Muscle layer of duodenum (tissue), 2 donors: ENCODE data around the gene LST1.
"Not testable (repeated sequence)": the region's sequence is repeated elsewhere in the genome, so short reads cannot be mapped to it uniquely, and the experiment has no call there.

Experiments used
- H3K27ac ChIP-seq: one replicate; pipeline ENCODE4 v1.7.0; 2013; ENCODE audit warnings: mild to moderate bottlenecking, low read length
- H3K27me3 ChIP-seq: one replicate; pipeline ENCODE4 v1.7.0; 2013; ENCODE audit warnings: low read depth, mild to moderate bottlenecking, control low read depth, low read length
- H3K36me3 ChIP-seq, 2 donors: one replicate each; pipeline ENCODE4 v1.7.0; 2013; ENCODE audit warnings: low read length in 2 of 2, control low read depth in 1 of 2, mild to moderate bottlenecking in 1 of 2; ENCODE audit not compliant: insufficient read depth in 2 of 2, control insufficient read depth in 1 of 2
- H3K4me1 ChIP-seq, 2 donors: one replicate each; pipeline ENCODE4 v1.7.0; 2013; ENCODE audit warnings: low read length in 2 of 2, mild to moderate bottlenecking in 2 of 2, control low read depth in 1 of 2, moderate library complexity in 1 of 2; ENCODE audit not compliant: insufficient read depth in 2 of 2, control insufficient read depth in 1 of 2
- H3K4me3 ChIP-seq, 2 donors: one replicate each; pipeline ENCODE4 v1.7.0; 2013; ENCODE audit warnings: low read length in 2 of 2, low read depth in 1 of 2, mild to moderate bottlenecking in 1 of 2
- H3K9me3 ChIP-seq, 2 donors: one replicate each; pipeline ENCODE4 v1.7.0; 2013; ENCODE audit warnings: low read length in 2 of 2, control low read depth in 1 of 2, mild to moderate bottlenecking in 1 of 2; ENCODE audit not compliant: control insufficient read depth in 1 of 2
- donor health status: healthy.

The LST1 gene

DNA sequence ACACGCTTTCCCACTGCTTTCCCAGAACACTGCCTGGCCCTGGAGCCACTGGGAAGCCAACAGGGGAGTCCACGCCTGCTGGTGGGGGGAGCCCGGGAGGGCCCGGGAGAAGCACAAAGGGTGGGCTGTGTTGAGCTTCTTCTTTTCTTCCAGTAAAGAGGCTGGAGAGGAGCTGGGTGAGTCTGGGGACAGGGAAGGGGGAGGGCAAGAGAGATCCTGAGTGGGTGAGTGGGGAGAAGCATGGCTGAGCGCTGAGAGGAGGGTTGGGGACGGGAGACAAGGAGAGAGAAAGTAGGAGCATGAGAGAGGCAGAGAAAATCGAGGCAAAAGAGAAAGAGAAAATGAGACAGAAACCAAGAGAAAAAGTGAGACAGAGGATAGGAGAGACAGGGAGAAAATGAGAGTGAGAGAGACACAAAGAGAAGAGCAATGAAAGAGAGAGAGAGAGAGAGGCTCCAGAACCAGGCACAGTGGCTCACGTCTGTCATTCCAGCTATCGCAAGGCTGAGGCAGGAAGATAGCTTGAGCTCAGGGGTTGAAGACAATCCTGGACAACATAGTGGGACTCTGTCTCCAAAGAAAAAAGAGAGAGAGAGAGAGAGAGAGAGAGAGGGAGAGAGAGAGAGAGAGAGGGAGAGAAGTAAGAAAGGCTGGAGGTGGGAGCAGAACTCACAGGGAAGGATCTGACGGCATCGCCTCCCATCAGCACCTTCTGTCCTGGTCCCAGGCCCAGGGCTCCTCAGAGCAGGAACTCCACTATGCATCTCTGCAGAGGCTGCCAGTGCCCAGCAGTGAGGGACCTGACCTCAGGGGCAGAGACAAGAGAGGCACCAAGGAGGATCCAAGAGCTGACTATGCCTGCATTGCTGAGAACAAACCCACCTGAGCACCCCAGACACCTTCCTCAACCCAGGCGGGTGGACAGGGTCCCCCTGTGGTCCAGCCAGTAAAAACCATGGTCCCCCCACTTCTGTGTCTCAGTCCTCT is 2.0 kb downstream of the LST1 start:
- no peaks in the 10 kb centered on the region for H3K9me3 ChIP-seq
- no peaks in the 10 kb centered on the region for H3K27me3 ChIP-seq
- H3K36me3 ChIP-seq = no peaks in the 10 kb centered on the region
- peak overlapping the region; percentile 26 to 42 for H3K4me3 ChIP-seq
- H3K4me1 ChIP-seq = peaks cover 0 to 7% of the 10 kb centered on the region in 2 donors
- H3K27ac ChIP-seq = peak overlapping the region; percentile 8

- Histone ChIP-seq H3K27ac (no peak overlapping the region), H3K9me3 (no peaks in the 10 kb centered on the region), H3K27me3 (no peaks in the 10 kb centered on the region), H3K36me3 (no peaks in the 10 kb centered on the region), H3K4me3 (no peak overlapping the region), H3K4me1 (peaks cover 0 to 7% of the 10 kb centered on the region in 2 donors)
Observed at GRCh38 chr6:31588871-31589650, 3.0 kb downstream of the LST1 start.

- H3K4me3 ChIP-seq, H3K36me3 ChIP-seq, H3K4me1 ChIP-seq, H3K9me3 ChIP-seq, H3K27me3 ChIP-seq, H3K27ac ChIP-seq: not testable (repeated sequence)
Observed at GRCh38 chr6:31590691-31591090, 4.6 kb downstream of the LST1 start.

GRCh38 chr6:31592396-31592771 is 6.3 kb downstream of the LST1 start:
- Histone ChIP-seq H3K27ac (no peak overlapping the region), H3K4me3 (no peak overlapping the region), H3K4me1 (no peaks in the 10 kb centered on the region)

GRCh38 chr6:31597006-31597405 is 10.9 kb downstream of the LST1 start:
- Histone ChIP-seq H3K36me3 (no peaks in the 10 kb centered on the region), H3K27ac (no peak overlapping the region), H3K4me3 (no peak overlapping the region), H3K27me3 (no peaks in the 10 kb centered on the region), H3K9me3 (no peaks in the 10 kb centered on the region), H3K4me1 (no peaks in the 10 kb centered on the region)

More at GRCh38 chr6:31592396-31592771, 6.3 kb downstream of the LST1 start:
- H3K36me3 ChIP-seq = no peaks in the 10 kb centered on the region
- H3K9me3 ChIP-seq = no peaks in the 10 kb centered on the region
- no peaks in the 10 kb centered on the region for H3K27me3 ChIP-seq

- no peak overlapping the region for H3K4me3 ChIP-seq
- H3K27ac ChIP-seq = no peak overlapping the region
- H3K4me1 ChIP-seq = no peaks in the 10 kb centered on the region
- H3K36me3 ChIP-seq = no peaks in the 10 kb centered on the region
- no peaks in the 10 kb centered on the region for H3K27me3 ChIP-seq
- no peaks in the 10 kb centered on the region for H3K9me3 ChIP-seq
Observed at GRCh38 chr6:31607317-31607716, 21.2 kb downstream of the LST1 start.

DNA sequence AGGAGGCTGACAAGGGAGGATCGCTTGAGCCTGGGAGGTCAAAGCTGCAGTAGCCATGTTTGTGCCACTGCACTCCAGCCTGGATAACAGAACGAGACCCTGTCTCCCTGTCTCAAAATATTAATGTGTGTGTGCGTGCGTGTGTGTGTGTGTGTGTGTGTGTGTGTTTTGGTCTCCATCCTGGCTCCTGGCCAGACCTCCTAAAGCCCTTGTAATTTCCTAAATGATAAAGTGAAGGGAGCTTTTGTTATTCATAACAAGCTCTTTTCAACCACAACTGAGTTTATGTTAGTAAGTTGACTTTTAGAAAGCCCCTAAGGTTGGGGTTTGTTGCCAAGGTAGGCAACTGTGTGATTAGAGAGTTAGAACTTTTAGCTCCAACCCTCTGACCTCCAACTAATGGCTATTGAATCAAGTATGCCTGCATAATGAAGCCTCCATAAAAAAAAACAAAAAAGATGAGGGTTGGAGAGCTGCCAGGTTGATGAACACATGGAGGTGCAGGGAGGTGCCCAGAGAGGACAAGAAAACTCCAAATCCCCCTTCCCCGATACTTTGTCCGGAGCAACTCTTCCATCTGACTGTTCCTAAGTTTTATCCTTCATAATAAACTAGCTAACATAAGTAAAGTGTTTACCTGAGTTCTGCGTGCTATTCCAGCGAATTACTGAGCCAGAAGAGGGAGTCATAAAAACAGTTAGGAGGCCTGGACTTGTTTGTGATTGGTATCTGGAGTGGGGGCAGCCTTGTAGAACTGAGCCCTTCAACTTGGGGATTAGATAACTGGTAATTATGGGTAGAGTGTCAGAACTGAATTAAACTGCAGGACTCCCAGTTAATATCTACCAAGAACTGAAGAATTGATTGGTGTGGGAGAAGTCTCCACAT is 23.7 kb downstream of the LST1 start:
- no peak overlapping the region for H3K27ac ChIP-seq
- H3K9me3 ChIP-seq = no peaks in the 10 kb centered on the region
- no peaks in the 10 kb centered on the region for H3K4me1 ChIP-seq
- H3K36me3 ChIP-seq = no peaks in the 10 kb centered on the region
- H3K27me3 ChIP-seq = no peaks in the 10 kb centered on the region
- no peak overlapping the region for H3K4me3 ChIP-seq

- no peak overlapping the region for H3K27ac ChIP-seq
- H3K4me1 ChIP-seq = no peaks in the 10 kb centered on the region
- no peak overlapping the region for H3K4me3 ChIP-seq
- H3K36me3 ChIP-seq = no peaks in the 10 kb centered on the region
- no peaks in the 10 kb centered on the region for H3K27me3 ChIP-seq
- H3K9me3 ChIP-seq = no peaks in the 10 kb centered on the region
Observed at GRCh38 chr6:31610968-31611367, 24.9 kb downstream of the LST1 start.

DNA sequence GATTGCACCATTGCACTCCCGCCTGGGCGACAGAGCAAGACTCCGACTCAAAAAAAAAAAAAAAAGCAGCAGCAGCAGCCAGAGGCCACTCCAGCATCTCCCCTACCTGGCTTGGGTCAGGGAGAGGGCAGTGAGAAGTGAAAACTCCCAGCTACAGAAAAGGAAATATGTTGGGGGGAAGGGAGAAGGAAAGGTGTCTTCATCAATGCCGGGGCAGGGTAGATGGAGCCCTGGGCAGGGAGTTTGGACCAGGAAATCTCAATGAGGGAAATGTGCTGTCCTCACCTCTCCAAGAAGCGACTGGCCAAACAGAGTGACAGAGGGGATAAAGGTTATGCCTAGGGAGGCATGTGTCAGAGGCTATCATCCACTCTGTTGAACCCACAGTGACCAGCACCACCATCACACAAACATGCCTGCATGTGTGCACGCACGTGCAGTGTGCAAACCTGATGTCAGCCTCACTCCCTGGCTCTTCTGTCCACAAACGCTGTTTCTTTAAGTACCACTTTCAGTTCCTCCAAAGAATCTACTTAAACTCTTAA is 28.1 kb downstream of the LST1 start:
- Histone ChIP-seq H3K27ac (no peak overlapping the region), H3K9me3 (no peaks in the 10 kb centered on the region), H3K4me3 (no peak overlapping the region), H3K4me1 (no peaks in the 10 kb centered on the region), H3K36me3 (no peaks in the 10 kb centered on the region), H3K27me3 (no peaks in the 10 kb centered on the region)

DNA sequence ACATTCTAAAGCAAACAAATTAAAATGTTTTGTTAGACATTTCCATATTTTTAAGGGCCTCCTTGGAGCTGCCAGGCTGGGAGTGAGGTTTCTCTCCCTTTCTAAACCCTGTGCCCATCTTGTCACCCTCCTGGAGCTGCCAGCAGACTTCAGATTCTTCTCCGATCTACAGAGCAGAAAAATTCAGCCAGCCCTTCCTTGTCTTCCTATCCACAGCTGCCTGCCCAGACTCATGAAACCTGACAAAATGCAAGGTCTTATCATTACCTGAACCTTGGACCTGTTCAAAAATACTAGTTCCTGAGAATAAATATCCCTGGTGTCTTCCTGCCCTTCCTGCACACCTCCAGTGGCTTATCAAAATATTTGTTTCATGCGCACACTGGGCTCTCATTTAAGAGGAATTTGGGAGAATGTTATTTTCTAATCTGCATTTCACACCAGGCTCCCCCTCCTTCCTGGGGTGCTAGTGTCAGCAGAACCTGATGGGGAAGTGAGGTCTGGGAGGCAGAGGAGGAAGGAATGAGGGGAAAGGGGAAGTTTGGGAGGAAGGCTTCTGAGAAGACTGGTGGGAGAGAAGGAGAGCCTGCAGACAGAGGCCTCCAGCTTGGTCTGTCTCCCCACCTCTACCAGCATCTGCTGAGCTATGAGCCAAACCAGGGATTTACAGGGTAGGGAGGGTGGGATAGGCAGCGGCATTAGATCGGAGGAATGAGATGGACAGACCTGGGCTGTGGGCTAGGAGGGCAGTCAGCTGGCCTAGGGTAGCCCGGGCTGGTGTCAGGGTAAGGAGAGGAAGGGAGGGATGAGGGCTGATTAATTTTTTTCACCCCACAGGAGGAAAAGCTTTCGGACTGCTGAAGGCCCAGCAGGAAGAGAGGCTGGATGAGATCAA is 28.9 kb downstream of the LST1 start, which contains the start of gene AIF1:
Gene AIF1 (plus strand): TSS at position 551 of the 895 bp plus-strand sequence. CDS start 96 bp downstream, at position 647.
- H3K27ac ChIP-seq = peak within 1 kb of the TSS; percentile 56
- no peaks in the 10 kb centered on the region for H3K36me3 ChIP-seq
- peak within 1 kb of the TSS in 1 of 2 donors; percentile 50 for H3K4me3 ChIP-seq
- no peaks in the 10 kb centered on the region for H3K4me1 ChIP-seq
- no peaks in the 10 kb centered on the region for H3K9me3 ChIP-seq
- H3K27me3 ChIP-seq = no peaks in the 10 kb centered on the region
